IMR-90 (cell line): ENCODE results near the gene SLC25A21. TPM values are rescaled to one million over a fixed set of nuclear protein-coding genes. Genes with fewer than 3 reads are reported as not detected.
A peak's percentile ranks its signal among the peaks of the same experiment; 100 is the strongest.

ENCODE experiments used
- ATAC-seq: fragments of 200-7000 bp; cut with Tn5 transposase; 2 replicates; pipeline ENCODE4 v1.9.1; 2020; ENCODE audit warnings: low read depth, mild to moderate bottlenecking, moderate library complexity
- BruUV-seq: library from RNA; stranded (reverse); fragments of 400-500 nt; replicated peaks from 2 replicates; lab custom pipeline; 2021; lab: Mats Ljungman, UMichigan
- CTCF ChIA-PET: fragments of 300-600 bp; formaldehyde crosslinking; extraction: SDS; loops from one replicate; lab custom pipeline; 2021; ENCODE audit warnings: antibody characterized with exemption; lab: Yijun Ruan, JAX
- POLR2A ChIA-PET: fragments of 300-600 bp; sonication (Branson Sonifier 250); formaldehyde crosslinking; loops from one replicate; lab custom pipeline; 2022; ENCODE audit warnings: antibody characterized with exemption; ENCODE audit not compliant: unreplicated experiment; lab: Charles Lee
- DNase-seq: peaks from one replicate; pipeline ENCODE4 v3.0.0; 2013
- H2AFZ ChIP-seq: replicated peaks from 2 replicates; pipeline ENCODE3; 2013; ENCODE audit warnings: low read length, mild to moderate bottlenecking; ENCODE audit not compliant: poor library complexity
- H2AK5ac ChIP-seq: 2 replicates; pipeline ENCODE4 v1.6.1; 2013; ENCODE audit warnings: low read depth, low read length, inconsistent platforms
- H2AK9ac ChIP-seq: replicated peaks from 2 replicates; pipeline ENCODE3; 2013; ENCODE audit warnings: mild to moderate bottlenecking, low read depth, low read length, moderate library complexity; ENCODE audit not compliant: poor library complexity
- H2BK120ac ChIP-seq: 2 replicates; pipeline ENCODE4 v1.6.1; 2013; ENCODE audit warnings: low read depth, low read length, inconsistent platforms
- H2BK15ac ChIP-seq: 3 replicates; pipeline ENCODE4 v1.6.1; 2013; ENCODE audit warnings: low read depth, low read length, inconsistent platforms
- H2BK20ac ChIP-seq: 2 replicates; pipeline ENCODE4 v1.6.1; 2013; ENCODE audit warnings: low read depth, mild to moderate bottlenecking, inconsistent platforms, low read length, moderate library complexity
- H2BK5ac ChIP-seq: 2 replicates; pipeline ENCODE4 v1.6.1; 2013; ENCODE audit warnings: mild to moderate bottlenecking, low read depth, low read length, inconsistent platforms; ENCODE audit not compliant: poor library complexity, severe bottlenecking
- H3K14ac ChIP-seq: replicated peaks from 2 replicates; pipeline ENCODE4 v1.6.1; 2013; ENCODE audit warnings: low read depth, low read length, inconsistent platforms
- H3K18ac ChIP-seq: 2 replicates; pipeline ENCODE4 v1.6.1; 2013; ENCODE audit warnings: low read depth, low read length, control low read depth
- H3K23ac ChIP-seq: 2 replicates; pipeline ENCODE4 v1.6.1; 2013; ENCODE audit warnings: low read depth, low read length, inconsistent platforms
- H3K27ac ChIP-seq: 2 replicates; pipeline ENCODE4 v1.5.1; 2013; ENCODE audit warnings: mild to moderate bottlenecking, control low read depth, low read length; ENCODE audit not compliant: insufficient read depth
- H3K27me3 ChIP-seq: 2 replicates; pipeline ENCODE4 v1.6.1; 2013; ENCODE audit warnings: low read length; ENCODE audit not compliant: control insufficient read depth, insufficient read depth
- H3K36me3 ChIP-seq: 2 replicates; pipeline ENCODE4 v1.6.1; 2013; ENCODE audit warnings: low read length, mixed read lengths; ENCODE audit not compliant: control insufficient read depth, insufficient read depth
- H3K4ac ChIP-seq: 2 replicates; pipeline ENCODE4 v1.6.1; 2013; ENCODE audit warnings: low read depth, low read length, inconsistent platforms
- H3K4me1 ChIP-seq: 2 replicates; pipeline ENCODE4 v1.6.1; 2013; ENCODE audit warnings: low read length, mixed read lengths; ENCODE audit not compliant: control insufficient read depth, insufficient read depth
- H3K4me2 ChIP-seq: 2 replicates; pipeline ENCODE4 v1.6.1; 2013; ENCODE audit warnings: low read depth, mild to moderate bottlenecking, control low read depth, low read length, moderate library complexity
- H3K4me3 ChIP-seq: 2 replicates; pipeline ENCODE4 v1.5.1; 2013; ENCODE audit warnings: low read depth, mild to moderate bottlenecking, control low read depth, low read length, moderate library complexity; ENCODE audit not compliant: insufficient read depth
- H3K56ac ChIP-seq: 2 replicates; pipeline ENCODE4 v1.6.1; 2013; ENCODE audit warnings: low read length, inconsistent platforms; ENCODE audit not compliant: insufficient read depth; ENCODE audit errors: extremely low read depth
- H3K79me1 ChIP-seq, 2 experiments: 2 replicates each; pipeline ENCODE4 v1.6.1; 2013; ENCODE audit warnings: low read length in 2 of 2, inconsistent platforms in 1 of 2, low read depth in 1 of 2
- H3K9ac ChIP-seq: 2 replicates; pipeline ENCODE4 v1.6.1; 2013; ENCODE audit warnings: low read depth, low read length, control low read depth
- H3K9me1 ChIP-seq: 2 replicates; pipeline ENCODE4 v1.6.1; 2013; ENCODE audit warnings: low read length, inconsistent platforms; ENCODE audit not compliant: insufficient read depth
- H3K9me3 ChIP-seq: 2 replicates; pipeline ENCODE4 v1.6.1; 2013; ENCODE audit warnings: low read length; ENCODE audit not compliant: control insufficient read depth, insufficient read depth
- H4K20me1 ChIP-seq: 2 replicates; pipeline ENCODE4 v1.6.1; 2013; ENCODE audit warnings: low read length, inconsistent platforms; ENCODE audit not compliant: insufficient read depth
- H4K5ac ChIP-seq: 2 replicates; pipeline ENCODE4 v1.6.1; 2013; ENCODE audit warnings: mild to moderate bottlenecking, low read depth, low read length, control low read depth
- H4K8ac ChIP-seq, 2 experiments: 2 replicates each; pipeline ENCODE4 v1.6.1; 2013; ENCODE audit warnings: low read depth in 2 of 2, low read length in 2 of 2, control low read depth in 1 of 2, inconsistent platforms in 1 of 2
- H4K91ac ChIP-seq: 2 replicates; pipeline ENCODE4 v1.6.1; 2013; ENCODE audit warnings: low read depth, low read length, inconsistent platforms; ENCODE audit not compliant: insufficient read depth
- CEBPB ChIP-seq: IDR thresholded peaks from 2 replicates; pipeline ENCODE4 v1.6.1; 2012; ENCODE audit warnings: low read depth, low read length, improper control_type of control experiment
- MAFK ChIP-seq: IDR thresholded peaks from 2 replicates; pipeline ENCODE4 v1.6.1; 2012; ENCODE audit warnings: low read depth, low read length, improper control_type of control experiment
- SMC3 ChIP-seq: fragments of 150-350 bp; IDR thresholded peaks from 2 replicates; pipeline ENCODE4 v1.6.1; 2016; ENCODE audit warnings: low read depth, mild to moderate bottlenecking, antibody characterized with exemption, low read length, moderate library complexity
- WGBS, 2 experiments: methylation state at CpG; one replicate each; pipeline versions ENCODE4 v1.1.5 to v1.1.7; 2013; ENCODE audit warnings: missing lambda C conversion rate in 2 of 2; ENCODE audit not compliant: insufficient read length in 1 of 2; ENCODE audit errors: extremely low coverage in 2 of 2; 5-methylcytosine and 5-hydroxymethylcytosine counted together
- dilution Hi-C: fragments of 300-500 bp; cut with HindIII; formaldehyde crosslinking; loops from one replicate; pipeline ENCODE4 v1.14.3; 2018; ENCODE audit warnings: low sequenced_read_pairs; ENCODE audit not compliant: unreplicated experiment
- in situ Hi-C: fragments of 300-500 bp; cut with MboI; formaldehyde crosslinking; loops from 3 replicates; pipeline ENCODE4 v1.14.3; 2019; ENCODE audit warnings: low sequenced_read_pairs, inconsistent platforms, mixed read lengths
- intact Hi-C: fragments of 100-400 bp; cut with micrococcal nuclease; formaldehyde crosslinking; loops from 2 replicates; pipeline ENCODE4 v1.10.0; 2022
- polyA plus RNA-seq, 3 experiments: library from polyadenylated mRNA; depleted of rRNA; stranded (reverse); fragments of >200 nt; gene quantifications; 2 replicates each; pipeline ENCODE4 v1.2.3, GENCODE V29; 2012; ENCODE audit warnings: low replicate concordance in 1 of 3
- total RNA-seq: library from RNA; depleted of rRNA; stranded (reverse); fragments of >200 nt; gene quantifications from 2 replicates; pipeline ENCODE4 v1.2.3, GENCODE V29; 2012

The SLC25A21 gene
- total and polyA plus RNA-seq, 2 of the 4 experiments (the other 2 are of a cell fraction): 0.62 to 0.90 TPM

- Histone ChIP-seq H3K79me1 (no peaks in the 10 kb centered on the region), H2BK15ac (no peak overlapping the region), H3K4ac (no peak overlapping the region), H3K9me1 (no peaks in the 10 kb centered on the region), H4K91ac (no peak overlapping the region), H2AK9ac (no peak overlapping the region), H3K56ac (no peak overlapping the region), H3K27ac (no peak overlapping the region), H4K5ac (no peak overlapping the region), H2AFZ (no peak overlapping the region), H4K8ac (no peak overlapping the region), H3K9me3 (no peaks in the 10 kb centered on the region), H4K20me1 (no peaks in the 10 kb centered on the region), H3K27me3 (no peaks in the 10 kb centered on the region), H3K4me1 (no peaks in the 10 kb centered on the region), H3K4me2 (no peak overlapping the region), H2AK5ac (no peak overlapping the region), H3K36me3 (no peaks in the 10 kb centered on the region), H3K9ac (no peak overlapping the region), H3K4me3 (no peak overlapping the region), H3K14ac (no peak overlapping the region), H2BK120ac (no peak overlapping the region), H2BK20ac (no peak overlapping the region), H3K23ac (no peak overlapping the region), H3K18ac (no peak overlapping the region), H2BK5ac (no peak overlapping the region)
- intact Hi-C loops: no loop called here
- ChIA-PET CTCF (interaction anchor here (1.2 kb wide), 1 partner anchor 20 kb away, joined by 3 read pairs; no protein-coding TSS in a partner anchor), POLR2A (no interaction called here)
- no peak for TF ChIP-seq CEBPB
- 0 out of 2 replicates have a peak, but pooled peaks have one; percentile 25 for TF ChIP-seq MAFK
- TF ChIP-seq SMC3: no peak
- no TSS peak for BruUV-seq
- ATAC-seq: no peak
- in situ Hi-C loops: no loop called here
- DNase-seq: no peak
- no CpG with 5 or more reads among the region's 2 CpGs for WGBS, 2 experiments
- dilution Hi-C loops: no loop called here
Measured at GRCh38 chr14:36766974-36767373, 405.4 kb downstream of the SLC25A21 start.
